CD4-positive, alpha-beta T cell (primary cell): ENCODE results near the gene HDHD3. TPM values are rescaled to one million over a fixed set of nuclear protein-coding genes. Genes with fewer than 3 reads are reported as not detected.
"Not testable (repeated sequence)": the region's sequence is repeated elsewhere in the genome, so short reads cannot be mapped to it uniquely, and the experiment has no call there.

ENCODE experiments used
- ATAC-seq: fragments of 200-7000 bp; cut with Tn5 transposase; one replicate; pipeline ENCODE4 v1.10.0; 2022; ENCODE audit warnings: mild to moderate bottlenecking; ENCODE audit not compliant: poor library complexity
- CTCF ChIA-PET: fragments of 350-600 bp; sonication (Branson Sonifier 250); formaldehyde crosslinking; loops from one replicate; lab custom pipeline; 2021; ENCODE audit warnings: antibody characterized with exemption, inconsistent platforms; lab: Charles Lee
- POLR2A ChIA-PET: fragments of 350-600 bp; sonication (Branson Sonifier 250); formaldehyde crosslinking; loops from one replicate; lab custom pipeline; 2021; ENCODE audit warnings: antibody characterized with exemption, inconsistent platforms; lab: Charles Lee
- DNase-seq, 14 experiments: peaks; one replicate each; pipeline ENCODE4 v3.0.0-alpha.2; 2013 to 2020; ENCODE audit warnings: mixed read lengths in 2 of 14
- H3K27ac ChIP-seq, 2 donors: one replicate each; pipeline versions ENCODE4 v1.5.1 to v1.7.0; 2013; ENCODE audit warnings: low read length in 2 of 2, low read depth in 1 of 2, mild to moderate bottlenecking in 1 of 2
- H3K27me3 ChIP-seq, 2 experiments: 1 replicate in 1 of 2; 2 replicates in 1 of 2; pipeline versions ENCODE4 v1.6.1 to v1.7.0; 2013; ENCODE audit warnings: low read length in 2 of 2, control low read depth in 1 of 2, mild to moderate bottlenecking in 1 of 2, moderate library complexity in 1 of 2; ENCODE audit not compliant: insufficient read depth in 2 of 2, control insufficient read depth in 1 of 2
- H3K36me3 ChIP-seq: one replicate; pipeline ENCODE4 v1.6.1; 2013; ENCODE audit warnings: low read length, control low read depth; ENCODE audit not compliant: insufficient read depth
- H3K4me1 ChIP-seq: one replicate; pipeline ENCODE4 v1.6.1; 2013; ENCODE audit warnings: low read length, control low read depth; ENCODE audit not compliant: insufficient read depth
- H3K4me3 ChIP-seq: one replicate; pipeline ENCODE4 v1.5.1; 2013; ENCODE audit warnings: mild to moderate bottlenecking, low read length, moderate library complexity
- H3K9me3 ChIP-seq, 2 experiments: 1 replicate in 1 of 2; 2 replicates in 1 of 2; pipeline versions ENCODE4 v1.6.1 to v1.7.0; 2013; ENCODE audit warnings: low read length in 2 of 2, mild to moderate bottlenecking in 2 of 2, control low read depth in 1 of 2, moderate library complexity in 1 of 2; ENCODE audit not compliant: control insufficient read depth in 1 of 2, insufficient read depth in 1 of 2
- H3K27ac Mint-ChIP-seq: one replicate; pipeline ENCODE4 v1.8.0; 2020; ENCODE audit warnings: mixed read lengths
- H3K27me3 Mint-ChIP-seq: one replicate; pipeline ENCODE4 v1.8.0; 2021; ENCODE audit warnings: mixed read lengths
- H3K36me3 Mint-ChIP-seq: one replicate; pipeline ENCODE4 v1.8.0; 2021; ENCODE audit warnings: low read depth, mixed read lengths
- H3K4me1 Mint-ChIP-seq: one replicate; pipeline ENCODE4 v1.8.0; 2021; ENCODE audit warnings: low read depth, mixed read lengths
- H3K4me3 Mint-ChIP-seq: one replicate; pipeline ENCODE4 v1.8.0; 2020; ENCODE audit warnings: mild to moderate bottlenecking, mixed read lengths
- H3K9me3 Mint-ChIP-seq: one replicate; pipeline ENCODE4 v1.8.0; 2020; ENCODE audit warnings: mixed read lengths
- intact Hi-C, 2 experiments: fragments of 100-400 bp; cut with DNase I in 1 of 2; cut with micrococcal nuclease in 1 of 2; formaldehyde crosslinking; loops; one replicate each; pipeline versions ENCODE4 v1.15.1 to v1.9.0; 2023 to 2025; cut with DNase I, micrococcal nuclease
- total RNA-seq, 174 experiments: library from RNA in 2 of 174; stranded (reverse) in 2 of 174; gene quantifications; one replicate each; pipeline ENCODE4 v1.2.3 and lab custom pipeline; 2021 to 2026
- TF ChIP-seq, protein P1 (sequence below): fragments of 200-600 bp; IDR thresholded peaks from one replicate; pipeline ENCODE4 v1.8.0; 2022; ENCODE audit warnings: antibody characterized with exemption, mild to moderate bottlenecking

HDHD3 gene
- total RNA-seq, 2 experiments from 2014 or later, result 12.8 to 13.2 TPM

DNA sequence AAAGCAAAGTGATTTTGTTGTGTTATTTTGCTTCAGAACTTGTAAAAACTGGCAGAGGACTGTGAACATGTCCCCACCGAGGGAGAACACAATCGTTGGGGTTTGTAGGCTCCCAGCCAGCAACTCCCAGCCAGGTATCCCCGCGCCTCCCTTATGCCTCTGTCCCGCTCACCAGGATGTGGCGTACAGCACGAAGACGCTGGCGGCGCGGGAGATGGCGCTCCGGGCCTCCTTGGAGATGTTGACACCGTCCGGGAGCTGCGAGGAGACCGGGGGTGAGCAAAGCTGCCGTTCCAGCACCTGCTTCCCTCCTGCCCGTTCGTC, 33.1 kb upstream of the HDHD3 start:
- POLR2A ChIA-PET, result interaction anchor here (0.7 to 3.8 kb wide), 19 partner anchors 9 to 1779 kb away, joined by 3 to 59 read pairs (median 8); partner anchors contain the start of genes ALAD, CDC26, DNAJC25 and FKBP15
- Histone ChIP-seq H3K9me3 (no peaks in the 10 kb centered on the region), H3K27ac (peak overlapping the region; percentile 74 to 94), H3K27me3 (no peaks in the 10 kb centered on the region), H3K4me3 (peak overlapping the region; percentile 83), H3K4me1 (peaks cover 19% of the 10 kb centered on the region), H3K36me3 (peaks cover 16% of the 10 kb centered on the region)
- no peaks in the 10 kb centered on the region for H3K9me3 Mint-ChIP-seq
- peaks cover 37% of the 10 kb centered on the region for H3K4me1 Mint-ChIP-seq
- TF ChIP-seq, protein P1, sequence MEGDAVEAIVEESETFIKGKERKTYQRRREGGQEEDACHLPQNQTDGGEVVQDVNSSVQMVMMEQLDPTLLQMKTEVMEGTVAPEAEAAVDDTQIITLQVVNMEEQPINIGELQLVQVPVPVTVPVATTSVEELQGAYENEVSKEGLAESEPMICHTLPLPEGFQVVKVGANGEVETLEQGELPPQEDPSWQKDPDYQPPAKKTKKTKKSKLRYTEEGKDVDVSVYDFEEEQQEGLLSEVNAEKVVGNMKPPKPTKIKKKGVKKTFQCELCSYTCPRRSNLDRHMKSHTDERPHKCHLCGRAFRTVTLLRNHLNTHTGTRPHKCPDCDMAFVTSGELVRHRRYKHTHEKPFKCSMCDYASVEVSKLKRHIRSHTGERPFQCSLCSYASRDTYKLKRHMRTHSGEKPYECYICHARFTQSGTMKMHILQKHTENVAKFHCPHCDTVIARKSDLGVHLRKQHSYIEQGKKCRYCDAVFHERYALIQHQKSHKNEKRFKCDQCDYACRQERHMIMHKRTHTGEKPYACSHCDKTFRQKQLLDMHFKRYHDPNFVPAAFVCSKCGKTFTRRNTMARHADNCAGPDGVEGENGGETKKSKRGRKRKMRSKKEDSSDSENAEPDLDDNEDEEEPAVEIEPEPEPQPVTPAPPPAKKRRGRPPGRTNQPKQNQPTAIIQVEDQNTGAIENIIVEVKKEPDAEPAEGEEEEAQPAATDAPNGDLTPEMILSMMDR, result no peak
- peaks cover 43% of the 10 kb centered on the region for H3K36me3 Mint-ChIP-seq
- peak; percentile 10 for ATAC-seq
- H3K27ac Mint-ChIP-seq, result peak overlapping the region; percentile 94
- DNase-seq, result no peak
- H3K4me3 Mint-ChIP-seq, result peak overlapping the region; percentile 99
- intact Hi-C loops, result loop anchor here (1.0 to 10.0 kb wide), 8 partner anchors 9 to 1205 kb away; partner anchors contain the start of genes ALAD (in 2 of the 2), SLC31A2 (in 2 of the 2), BSPRY (in 1 of the 2) and CDC26 (in 1 of the 2)
- no peaks in the 10 kb centered on the region for H3K27me3 Mint-ChIP-seq
- CTCF ChIA-PET, result interaction anchor here (1.2 to 3.2 kb wide), 3 partner anchors 9 to 172 kb away, joined by 5 to 37 read pairs (median 5); partner anchors contain the start of genes ALAD, CDC26 and PRPF4

DNA sequence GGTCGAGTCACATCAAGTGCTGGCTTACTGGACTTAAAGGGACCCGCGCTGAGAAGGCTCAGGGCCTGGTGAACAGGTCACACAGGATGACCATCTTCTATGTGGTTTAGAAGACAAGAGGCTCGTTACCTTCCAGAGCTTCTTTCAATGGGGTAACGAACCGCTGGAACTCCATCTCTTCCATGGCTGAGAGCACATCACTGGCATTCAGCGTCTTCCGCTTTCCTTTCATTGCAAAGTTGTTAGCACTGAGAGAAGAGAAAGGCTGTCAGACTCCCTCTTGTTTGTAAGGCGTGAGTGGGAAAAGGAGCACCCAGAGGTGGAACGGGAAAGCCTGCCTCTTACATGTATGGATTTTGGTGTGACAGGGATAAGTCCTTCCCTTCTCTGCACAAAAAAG, 32.7 kb upstream of the HDHD3 start:
- peaks cover 43% of the 10 kb centered on the region for H3K36me3 Mint-ChIP-seq
- no peak for ATAC-seq
- DNase-seq, result no peak
- TF ChIP-seq, protein P1, result no peak
- peak overlapping the region; percentile 99 for H3K4me3 Mint-ChIP-seq
- ChIA-PET CTCF (interaction anchor here (1.2 to 3.2 kb wide), 4 partner anchors 8 to 173 kb away, joined by 3 to 37 read pairs (median 5); partner anchors contain the start of genes ALAD, CDC26 and PRPF4), POLR2A (interaction anchor here (0.8 to 3.8 kb wide), 16 partner anchors 9 to 1778 kb away, joined by 3 to 59 read pairs (median 10); partner anchors contain the start of genes ALAD, CDC26, DNAJC25 and FKBP15)
- H3K9me3 Mint-ChIP-seq, result no peaks in the 10 kb centered on the region
- intact Hi-C loops, result loop anchor here (2.0 to 10.0 kb wide), 3 partner anchors 65 to 255 kb away; partner anchors contain the start of genes BSPRY (in 1 of the 2), CDC26 (in 1 of the 2), PRPF4 (in 1 of the 2) and SLC31A2 (in 1 of the 2)
- peaks cover 16% of the 10 kb centered on the region for H3K36me3 ChIP-seq
- H3K27ac ChIP-seq, result peak overlapping the region; percentile 74 to 94
- H3K4me1 Mint-ChIP-seq, result peaks cover 37% of the 10 kb centered on the region
- peak overlapping the region; percentile 94 for H3K27ac Mint-ChIP-seq
- peaks cover 19% of the 10 kb centered on the region for H3K4me1 ChIP-seq
- H3K27me3 Mint-ChIP-seq, result no peaks in the 10 kb centered on the region
- peak overlapping the region; percentile 83 for H3K4me3 ChIP-seq
- no peaks in the 10 kb centered on the region for H3K27me3 ChIP-seq
- H3K9me3 ChIP-seq, result no peaks in the 10 kb centered on the region

DNA sequence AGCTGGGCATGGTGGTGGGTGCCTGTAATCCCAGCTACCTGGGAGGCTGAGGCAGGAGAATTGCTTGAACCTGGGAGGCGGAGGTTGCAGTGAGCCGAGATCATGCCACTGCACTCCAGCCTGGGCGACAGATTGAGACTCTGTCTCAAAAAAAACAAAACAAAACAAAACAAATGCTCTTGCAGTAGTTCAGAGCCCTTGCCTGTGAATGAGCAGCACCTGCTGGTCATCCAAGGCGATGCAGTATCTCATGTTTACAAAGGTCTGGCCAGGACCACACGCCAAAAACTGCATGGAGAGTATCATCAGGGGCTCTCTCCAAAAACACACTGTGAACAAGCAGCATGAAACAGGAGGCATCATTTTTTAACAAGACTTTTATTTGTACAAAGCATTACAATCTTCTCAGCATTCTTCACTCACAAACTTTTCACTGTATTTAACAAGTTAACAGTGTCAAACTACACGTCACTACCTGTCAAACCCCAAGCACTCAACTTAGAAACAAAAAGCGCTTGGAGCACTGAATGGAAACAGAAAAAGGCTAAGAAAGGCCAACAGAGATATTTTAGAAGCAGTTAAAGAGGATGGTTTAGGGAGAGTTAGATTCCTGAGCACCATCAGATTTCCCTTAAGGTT, 30.2 kb upstream of the HDHD3 start:
- POLR2A ChIA-PET, H3K27ac ChIP-seq: not testable (repeated sequence)
- TF ChIP-seq, protein P1, result peak; percentile 80

DNA sequence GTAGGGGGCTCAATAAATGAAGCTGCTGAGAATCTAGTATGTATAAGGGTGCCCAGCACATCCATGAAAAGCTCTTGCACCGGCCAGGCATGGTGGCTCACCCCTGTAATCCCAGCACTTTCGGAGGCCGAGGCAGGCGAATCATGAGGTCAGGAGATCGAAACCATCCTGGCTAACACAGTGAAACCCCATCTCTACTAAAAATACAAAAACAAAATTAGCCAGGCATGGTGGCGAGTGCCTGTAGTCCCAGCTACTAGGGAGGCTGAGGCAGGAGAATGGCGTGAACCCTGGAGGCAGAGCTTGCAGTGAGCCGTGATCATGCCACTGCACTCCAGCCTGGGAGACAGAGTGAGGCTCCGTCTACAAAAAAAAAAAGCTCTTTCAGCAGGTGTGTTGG, 29.6 kb upstream of the HDHD3 start:
- H3K36me3 ChIP-seq, result peaks cover 16% of the 10 kb centered on the region
- intact Hi-C loops, result loop anchor here in 1 of 2 experiments (10.0 kb wide), 2 partner anchors 62 to 252 kb away; partner anchors contain the start of genes BSPRY, SLC31A2 and WDR31
- H3K27me3 ChIP-seq, H3K9me3 ChIP-seq, ATAC-seq, H3K4me3 Mint-ChIP-seq, H3K27me3 Mint-ChIP-seq, H3K27ac ChIP-seq, DNase-seq, H3K9me3 Mint-ChIP-seq, POLR2A ChIA-PET, H3K4me3 ChIP-seq: not testable (repeated sequence)
- peaks cover 18% of the 10 kb centered on the region for H3K4me1 ChIP-seq
- Mint-ChIP-seq H3K27ac (peak overlapping the region; percentile 94), H3K4me1 (peaks cover 43% of the 10 kb centered on the region), H3K36me3 (peaks cover 43% of the 10 kb centered on the region)
- CTCF ChIA-PET, result interaction anchor here (0.9 kb wide), 1 partner anchor 131 kb away, joined by 3 read pairs; the partner anchor contains the start of genes CDC26 and PRPF4

More for the DNA sequence above, 30.2 kb upstream of the HDHD3 start:
- Mint-ChIP-seq H3K36me3 (peaks cover 43% of the 10 kb centered on the region), H3K4me3 (peak overlapping the region; percentile 99), H3K4me1 (peaks cover 37% of the 10 kb centered on the region), H3K27ac (peak overlapping the region; percentile 94)
- intact Hi-C loops, result loop anchor here in 1 of 2 experiments (1.0 to 10.0 kb wide), 4 partner anchors 62 to 252 kb away; partner anchors contain the start of genes BSPRY, SLC31A2 and WDR31
- H3K9me3 ChIP-seq, H3K9me3 Mint-ChIP-seq, H3K27me3 ChIP-seq, H3K4me3 ChIP-seq, H3K27me3 Mint-ChIP-seq: not testable (repeated sequence)
- peaks cover 16% of the 10 kb centered on the region for H3K36me3 ChIP-seq
- H3K4me1 ChIP-seq, result peaks cover 19% of the 10 kb centered on the region
- DNase-seq (peak in 13 of 14 experiments; percentile 34 to 83 (median 52)), ATAC-seq (peak; percentile 22)
- CTCF ChIA-PET, result interaction anchor here (0.7 to 0.9 kb wide), 2 partner anchors 132 to 133 kb away, joined by 3 read pairs; partner anchors contain the start of genes CDC26 and PRPF4
